ENCODE measurements around the gene PDLIM1.

The PDLIM1 gene

DNA sequence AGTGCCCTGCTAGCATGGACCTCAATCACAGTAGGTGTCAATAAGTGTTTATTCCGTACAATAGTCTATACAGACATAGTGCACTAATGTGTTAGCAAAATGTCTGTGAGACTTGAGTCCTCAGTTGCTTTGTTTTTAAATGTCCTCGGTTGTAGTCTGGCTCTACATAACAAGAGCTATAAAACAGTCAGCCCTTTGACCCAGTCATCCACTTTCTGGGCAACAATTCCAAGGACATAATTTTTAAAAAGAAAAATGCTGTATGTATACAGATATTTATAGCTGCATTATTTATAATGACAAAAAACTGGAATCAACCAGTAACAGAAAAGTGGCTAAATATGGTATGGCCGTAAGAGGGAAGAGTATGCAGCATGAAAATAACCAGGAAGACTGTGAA, 2.8 kb upstream of the PDLIM1 start:
- no peak overlapping the region for H3K27ac ChIP-seq
- no peak for DNase-seq (ENCODE audit: low spot score)
- CTCF ChIA-PET: interaction anchor here (0.8 kb wide), 1 partner anchor 50 kb away, joined by 4 read pairs; no protein-coding TSS in a partner anchor
- POLR2A ChIA-PET (ENCODE audit: low non-redundant PET): no interaction called here
- TF ChIP-seq, protein P1, sequence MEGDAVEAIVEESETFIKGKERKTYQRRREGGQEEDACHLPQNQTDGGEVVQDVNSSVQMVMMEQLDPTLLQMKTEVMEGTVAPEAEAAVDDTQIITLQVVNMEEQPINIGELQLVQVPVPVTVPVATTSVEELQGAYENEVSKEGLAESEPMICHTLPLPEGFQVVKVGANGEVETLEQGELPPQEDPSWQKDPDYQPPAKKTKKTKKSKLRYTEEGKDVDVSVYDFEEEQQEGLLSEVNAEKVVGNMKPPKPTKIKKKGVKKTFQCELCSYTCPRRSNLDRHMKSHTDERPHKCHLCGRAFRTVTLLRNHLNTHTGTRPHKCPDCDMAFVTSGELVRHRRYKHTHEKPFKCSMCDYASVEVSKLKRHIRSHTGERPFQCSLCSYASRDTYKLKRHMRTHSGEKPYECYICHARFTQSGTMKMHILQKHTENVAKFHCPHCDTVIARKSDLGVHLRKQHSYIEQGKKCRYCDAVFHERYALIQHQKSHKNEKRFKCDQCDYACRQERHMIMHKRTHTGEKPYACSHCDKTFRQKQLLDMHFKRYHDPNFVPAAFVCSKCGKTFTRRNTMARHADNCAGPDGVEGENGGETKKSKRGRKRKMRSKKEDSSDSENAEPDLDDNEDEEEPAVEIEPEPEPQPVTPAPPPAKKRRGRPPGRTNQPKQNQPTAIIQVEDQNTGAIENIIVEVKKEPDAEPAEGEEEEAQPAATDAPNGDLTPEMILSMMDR (conservative IDR thresholded peaks at IDR 0.05; ENCODE audit: low read depth): no peak

DNA sequence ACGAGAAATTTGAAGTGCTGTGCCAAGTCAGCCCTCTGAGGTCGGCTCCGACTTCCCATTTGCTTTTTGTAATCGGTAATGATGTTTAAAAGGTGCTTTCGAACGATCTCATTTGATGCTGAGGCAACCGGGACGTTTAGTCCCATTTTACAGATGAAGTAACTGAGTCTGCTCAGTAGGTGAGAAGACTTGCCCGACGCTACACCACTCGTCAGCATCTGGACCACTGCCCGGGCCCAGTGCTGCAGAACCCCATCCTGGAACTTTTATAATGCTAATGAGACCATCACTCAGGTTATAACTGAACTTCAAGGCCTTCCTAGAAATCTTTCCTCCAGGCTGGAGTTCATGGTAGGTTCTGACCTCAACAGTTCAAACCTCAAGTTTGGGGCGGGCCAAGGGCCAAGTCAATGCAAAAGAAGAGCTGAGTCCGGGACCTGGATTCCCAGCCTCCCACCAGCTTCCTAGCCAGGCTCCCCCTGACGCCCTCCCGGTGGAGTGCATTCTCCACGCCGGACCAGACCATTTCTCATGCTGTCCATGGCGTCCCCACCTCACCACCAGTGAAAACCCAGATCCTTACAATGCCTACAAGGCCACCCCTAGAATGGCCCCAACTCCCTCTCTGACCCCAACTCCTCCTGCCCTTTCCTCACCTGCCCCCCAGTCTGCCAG, 699 bp upstream of the PDLIM1 start:
- TF ChIP-seq, protein P1 (conservative IDR thresholded peaks at IDR 0.05; ENCODE audit: low read depth): no peak
- ChIA-PET POLR2A (ENCODE audit: low non-redundant PET) (no interaction called here), CTCF (interaction anchor here (0.6 to 1.1 kb wide), 3 partner anchors 20 to 380 kb away, joined by 3 to 8 read pairs (median 4); no protein-coding TSS in a partner anchor)
- no peak for DNase-seq (ENCODE audit: low spot score)
- peak overlapping the region; percentile 86 for H3K27ac ChIP-seq

DNA sequence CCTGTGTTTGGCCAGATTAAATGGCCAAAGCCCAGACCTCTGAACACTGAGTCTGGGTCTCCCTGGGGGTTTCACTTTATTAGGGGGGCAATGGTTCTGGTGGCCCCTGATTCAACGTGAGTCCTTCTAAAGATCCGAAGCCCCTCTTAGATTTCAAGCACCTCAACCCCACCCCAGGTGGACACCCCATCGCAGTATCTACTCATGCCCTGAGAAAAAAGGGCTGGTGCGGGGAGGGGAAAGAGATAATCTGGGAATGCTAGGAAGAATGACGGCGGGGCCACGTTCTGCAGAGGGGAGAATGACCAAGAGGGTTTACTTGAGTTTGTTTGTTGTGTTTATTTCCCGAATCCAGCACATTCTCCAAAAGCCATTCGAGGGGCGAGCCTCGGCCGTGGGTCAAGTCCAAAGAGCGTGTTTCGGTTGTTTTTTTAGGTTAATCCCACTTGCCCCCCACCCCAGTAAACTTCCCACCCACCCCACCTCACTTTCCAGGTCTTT, 832 bp downstream of the PDLIM1 start:
- ChIA-PET CTCF (interaction anchor here (0.9 to 1.1 kb wide), 3 partner anchors 12 to 29 kb away, joined by 3 to 8 read pairs (median 3); no protein-coding TSS in a partner anchor), POLR2A (ENCODE audit: low non-redundant PET) (no interaction called here)
- peak overlapping the region; percentile 86 for H3K27ac ChIP-seq

DNA sequence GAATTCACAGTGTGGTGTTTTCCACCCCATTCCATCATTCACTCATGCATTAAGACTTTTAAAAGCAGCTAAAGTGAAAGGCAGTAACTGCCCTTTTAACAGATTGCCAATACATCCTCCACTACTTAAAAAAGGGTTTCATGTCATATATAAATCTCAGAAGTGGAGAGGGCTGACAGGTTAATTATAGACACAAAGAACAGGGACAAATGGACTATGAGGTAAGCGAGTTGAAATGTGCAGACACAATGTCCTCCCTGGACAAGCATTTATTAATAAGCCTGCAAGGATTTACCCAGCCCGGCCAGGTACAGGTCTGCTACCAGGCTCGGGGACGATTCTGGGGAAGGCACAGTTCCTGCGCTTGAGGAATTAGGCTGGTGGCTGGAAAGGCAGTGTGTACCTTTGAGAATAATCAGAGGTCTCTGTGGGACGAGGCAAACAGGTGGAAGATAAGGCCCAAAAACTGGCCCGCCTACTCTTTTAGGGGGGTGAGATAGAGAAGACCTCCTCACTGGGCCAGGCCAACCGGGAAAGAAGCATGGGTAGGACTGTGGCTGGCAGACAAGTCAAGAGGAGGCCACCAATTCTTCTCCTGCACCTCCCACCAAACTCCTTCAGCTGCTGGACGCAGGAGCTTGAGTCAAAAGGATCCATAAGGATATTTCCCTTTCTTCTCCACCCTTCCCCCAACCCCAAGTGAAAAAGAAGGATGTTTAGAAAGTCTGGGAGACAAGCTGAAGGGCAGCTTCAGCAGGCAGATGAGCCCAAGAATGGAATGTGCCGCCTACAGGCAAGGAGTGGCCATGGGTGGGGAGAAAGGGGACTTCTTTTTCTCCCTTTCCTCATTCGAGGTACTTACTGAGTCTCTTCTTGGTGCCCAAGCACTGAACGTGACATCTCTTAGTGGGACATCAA, 1.5 kb downstream of the PDLIM1 start:
- POLR2A ChIA-PET (ENCODE audit: low non-redundant PET): interaction anchor here (0.5 to 0.7 kb wide), 3 partner anchors 10 to 54 kb away, joined by 3 to 5 read pairs (median 4); no protein-coding TSS in a partner anchor
- peak; percentile 76 for DNase-seq (ENCODE audit: low spot score)
- peak overlapping the region; percentile 86 for H3K27ac ChIP-seq

More for the DNA sequence above, 832 bp downstream of the PDLIM1 start:
- TF ChIP-seq, protein P1 (conservative IDR thresholded peaks at IDR 0.05; ENCODE audit: low read depth): no peak; the same call in 1 of the 2 replicates
- no peak for DNase-seq (ENCODE audit: low spot score)

DNA sequence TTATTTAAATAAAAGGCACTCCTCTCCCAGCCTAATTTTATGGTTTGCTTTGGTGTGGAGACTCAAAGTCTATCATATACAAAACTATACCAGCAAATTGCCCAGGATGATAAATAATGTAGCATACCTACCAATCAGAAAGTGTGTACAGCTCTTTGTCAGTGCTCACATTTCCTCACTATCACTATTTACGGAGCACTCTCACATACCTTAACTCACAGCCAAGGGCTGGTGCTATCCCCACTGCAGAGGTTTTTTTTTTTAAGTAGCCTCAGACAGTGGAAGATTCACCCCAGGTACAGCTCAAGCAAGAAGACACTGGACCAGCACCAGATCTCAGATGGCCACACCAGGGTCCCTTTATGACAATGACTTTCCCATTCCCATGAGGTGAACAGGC, 2.5 kb downstream of the PDLIM1 start:
- POLR2A ChIA-PET (ENCODE audit: low non-redundant PET): interaction anchor here (0.5 to 0.7 kb wide), 3 partner anchors 11 to 53 kb away, joined by 3 to 5 read pairs (median 4); no protein-coding TSS in a partner anchor
- no peak overlapping the region for H3K27ac ChIP-seq
- no peak for DNase-seq (ENCODE audit: low spot score)
- TF ChIP-seq, protein P1 (conservative IDR thresholded peaks at IDR 0.05; ENCODE audit: low read depth): no peak
- CTCF ChIA-PET: interaction anchor here (0.6 to 1.5 kb wide), 7 partner anchors 41 to 611 kb away, joined by 4 to 8 read pairs (median 5); no protein-coding TSS in a partner anchor

More for the DNA sequence above, 1.5 kb downstream of the PDLIM1 start:
- CTCF ChIA-PET: interaction anchor here (0.6 to 1.5 kb wide), 5 partner anchors 11 to 612 kb away, joined by 3 to 8 read pairs (median 5); no protein-coding TSS in a partner anchor
- TF ChIP-seq, protein P1 (conservative IDR thresholded peaks at IDR 0.05; ENCODE audit: low read depth): no peak; the same call in 1 of the 2 replicates

DNA sequence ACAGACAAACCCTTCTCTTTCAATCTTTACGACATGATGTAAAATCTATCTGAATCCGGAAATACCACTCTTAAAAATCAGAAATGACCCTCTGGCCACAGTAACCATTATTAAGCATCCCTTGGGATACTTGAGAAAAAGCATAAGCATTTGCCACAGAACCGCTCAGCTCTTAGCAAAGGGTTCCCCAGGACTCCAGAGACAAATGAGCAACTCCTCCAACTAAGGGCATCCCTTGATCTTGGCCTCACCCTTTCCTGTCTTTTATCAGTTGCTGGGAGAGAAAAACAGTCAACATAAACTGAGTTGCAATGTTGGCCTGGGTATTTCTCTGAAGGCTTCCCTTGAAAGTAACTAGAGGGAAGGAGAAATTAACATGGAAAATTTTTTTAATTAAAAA, 3.5 kb downstream of the PDLIM1 start:
- CTCF ChIA-PET: interaction anchor here (0.6 to 1.5 kb wide), 5 partner anchors 40 to 1880 kb away, joined by 3 to 5 read pairs (median 3); no protein-coding TSS in a partner anchor
- TF ChIP-seq, protein P1 (conservative IDR thresholded peaks at IDR 0.05; ENCODE audit: low read depth): no peak
- no peak overlapping the region for H3K27ac ChIP-seq
- DNase-seq (ENCODE audit: low spot score): no peak
- POLR2A ChIA-PET (ENCODE audit: low non-redundant PET): no interaction called here
